GM21576 (cell line): ENCODE results near the gene COX11.
A peak's percentile ranks its signal among the peaks of the same experiment; 100 is the strongest.

Source experiments
- ATAC-seq: cut with Tn5 transposase; IDR thresholded peaks from one replicate; pipeline ENCODE4 v1.9.1; 2021; ENCODE audit warnings: mild to moderate bottlenecking, moderate library complexity; ENCODE audit not compliant: unreplicated experiment

The COX11 gene, protein sequence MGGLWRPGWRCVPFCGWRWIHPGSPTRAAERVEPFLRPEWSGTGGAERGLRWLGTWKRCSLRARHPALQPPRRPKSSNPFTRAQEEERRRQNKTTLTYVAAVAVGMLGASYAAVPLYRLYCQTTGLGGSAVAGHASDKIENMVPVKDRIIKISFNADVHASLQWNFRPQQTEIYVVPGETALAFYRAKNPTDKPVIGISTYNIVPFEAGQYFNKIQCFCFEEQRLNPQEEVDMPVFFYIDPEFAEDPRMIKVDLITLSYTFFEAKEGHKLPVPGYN

DNA sequence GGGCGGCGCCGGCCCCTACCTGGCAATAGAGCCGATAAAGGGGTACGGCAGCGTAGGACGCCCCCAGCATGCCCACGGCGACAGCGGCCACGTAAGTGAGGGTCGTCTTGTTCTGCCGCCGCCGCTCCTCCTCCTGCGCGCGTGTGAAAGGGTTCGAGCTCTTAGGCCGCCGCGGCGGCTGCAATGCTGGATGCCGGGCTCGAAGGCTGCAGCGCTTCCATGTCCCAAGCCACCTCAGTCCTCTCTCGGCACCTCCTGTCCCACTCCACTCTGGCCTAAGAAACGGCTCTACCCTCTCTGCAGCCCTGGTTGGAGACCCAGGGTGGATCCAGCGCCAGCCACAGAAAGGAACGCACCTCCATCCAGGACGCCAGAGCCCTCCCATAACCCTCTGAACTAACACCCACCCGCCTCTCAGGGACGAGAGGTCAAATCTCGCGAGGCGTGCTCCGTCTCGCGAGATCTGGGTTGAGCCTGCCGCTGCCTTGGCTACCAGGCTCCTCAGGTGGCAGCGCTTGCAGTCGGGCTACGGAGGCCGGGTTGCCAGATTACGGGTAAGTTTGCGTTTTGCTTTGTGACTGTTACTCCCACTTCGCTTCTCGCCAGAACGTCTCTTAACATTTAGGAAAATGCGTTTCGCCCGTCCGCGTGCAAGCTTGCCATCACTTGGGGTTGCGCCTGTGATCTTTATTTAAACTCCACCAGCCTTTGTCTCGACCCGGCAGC lies at the start of gene COX11, which contains the start of gene STXBP4:
COX11 (minus strand) TSS at position 393 of the 726 bp plus-strand sequence; CDS start at position 385, 8 bp downstream.
STXBP4 (plus strand) TSS at position 504 of the 726 bp plus-strand sequence. CDS start 17,455 bp downstream, outside the sequence.
- ATAC-seq = peak; percentile 93

DNA sequence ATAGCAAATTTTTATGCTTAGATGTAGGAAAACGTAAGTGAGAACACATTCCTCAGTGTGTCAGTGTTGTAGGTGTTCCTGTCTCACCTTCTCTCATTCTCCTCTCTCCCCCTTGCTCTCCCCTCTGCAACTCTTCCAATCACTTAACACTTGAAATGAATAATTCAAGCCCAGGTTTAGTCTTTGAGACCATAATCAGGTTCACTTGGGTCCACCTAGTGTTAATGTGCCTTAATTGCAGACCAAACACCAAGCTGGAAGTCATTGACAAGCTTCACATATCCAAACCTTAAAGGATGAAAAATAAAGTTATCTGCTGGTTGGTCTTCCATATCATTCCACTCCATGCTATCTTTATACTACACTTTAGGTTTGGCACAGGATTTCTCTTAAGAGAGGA lies 37.1 kb upstream of the COX11 start:
- no peak for ATAC-seq

DNA sequence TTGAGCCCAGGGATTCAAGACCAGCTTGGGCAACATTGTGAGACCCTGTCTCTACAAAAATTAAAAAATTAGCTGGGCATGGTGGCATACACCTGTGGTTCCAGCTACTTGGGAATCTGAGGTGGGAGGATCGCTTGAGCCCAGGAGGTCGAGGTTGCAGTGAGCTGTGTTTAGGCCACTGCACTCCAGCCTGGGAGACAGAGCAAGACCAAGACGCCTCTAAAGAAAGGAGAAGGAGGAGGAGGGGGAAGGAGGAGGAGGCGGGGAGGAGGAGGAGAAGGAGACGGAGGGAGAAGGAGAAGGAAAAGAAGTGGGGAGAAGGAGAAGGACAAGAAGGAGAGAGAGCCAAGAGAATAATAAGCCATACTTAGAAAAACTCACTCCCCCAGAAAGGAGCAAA lies 36.0 kb upstream of the COX11 start:
- no peak for ATAC-seq

DNA sequence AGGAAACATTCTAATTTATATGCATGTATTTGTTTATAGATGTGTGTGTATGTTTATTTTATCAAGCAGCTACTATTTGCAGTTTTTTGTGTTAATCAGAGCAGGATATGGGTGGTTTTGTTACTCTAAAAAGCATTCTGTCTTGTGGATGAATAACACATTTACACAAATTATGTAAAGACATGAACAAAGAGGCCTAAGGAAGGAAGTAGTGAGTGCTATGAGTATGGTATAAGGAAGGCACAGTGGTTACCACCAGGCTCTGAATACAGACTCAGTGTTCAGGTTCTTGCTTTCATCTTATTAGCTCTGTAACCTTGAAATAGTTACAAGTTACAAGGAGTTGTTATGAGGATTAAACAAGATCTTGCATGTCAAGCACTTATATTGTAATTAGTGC lies 34.0 kb upstream of the COX11 start:
- no peak for ATAC-seq

DNA sequence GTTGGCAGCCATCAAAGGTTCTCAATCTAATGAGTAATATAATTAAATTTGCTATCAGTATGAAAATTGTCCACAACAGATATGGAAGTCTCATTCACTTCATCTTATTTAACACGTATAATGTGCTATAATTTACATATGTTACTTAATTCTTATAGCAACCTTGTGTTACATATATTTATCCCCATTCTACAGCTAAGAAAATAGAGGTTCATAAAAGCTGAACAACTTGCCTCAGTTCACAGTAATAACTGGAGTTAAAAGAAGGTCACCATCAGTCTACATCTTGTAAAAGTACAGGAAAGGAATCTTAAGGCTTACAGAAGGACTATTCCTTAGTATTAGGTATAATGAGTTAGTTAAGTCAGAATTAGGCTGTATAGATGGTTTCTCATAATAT lies 28.0 kb upstream of the COX11 start:
- no peak for ATAC-seq

DNA sequence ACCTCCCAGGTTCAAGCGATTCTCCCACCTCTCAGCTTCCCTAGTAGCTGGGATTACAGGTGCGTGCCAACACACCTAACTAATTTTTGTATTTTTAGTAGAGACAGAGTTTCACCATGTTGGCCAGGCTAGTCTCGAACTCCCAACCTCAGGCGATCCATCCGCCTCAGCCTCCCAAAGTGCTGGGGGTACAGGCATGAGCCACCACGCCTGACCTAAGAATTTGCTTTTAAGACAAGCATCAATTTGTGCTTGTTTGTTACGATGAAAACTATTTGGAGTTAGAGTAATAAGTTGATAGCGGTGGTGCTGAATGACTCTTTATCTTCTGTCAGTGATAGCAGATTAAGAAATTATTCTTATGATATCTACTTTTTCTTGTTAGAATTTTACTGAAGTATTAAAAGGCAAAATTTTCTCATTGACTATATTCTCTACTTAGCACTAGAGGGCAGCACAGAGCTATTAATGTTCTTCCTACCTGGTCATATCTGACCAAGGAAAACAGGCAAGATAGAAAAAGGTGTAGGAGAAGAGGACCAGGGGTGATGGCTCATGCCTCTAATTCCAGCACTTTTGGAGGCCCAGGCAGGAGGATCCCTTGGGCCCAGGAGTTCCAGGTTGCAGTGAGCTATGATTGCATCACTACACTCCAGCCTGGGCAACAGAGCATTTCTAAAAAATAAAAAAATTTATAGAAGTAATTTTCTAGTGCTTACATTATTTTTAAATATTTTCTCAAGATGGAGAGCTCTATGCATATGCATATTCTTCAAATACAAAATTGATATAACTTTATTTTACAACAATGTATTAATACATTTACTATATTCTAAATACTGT lies 24.6 kb upstream of the COX11 start:
- peak; percentile 69 for ATAC-seq

DNA sequence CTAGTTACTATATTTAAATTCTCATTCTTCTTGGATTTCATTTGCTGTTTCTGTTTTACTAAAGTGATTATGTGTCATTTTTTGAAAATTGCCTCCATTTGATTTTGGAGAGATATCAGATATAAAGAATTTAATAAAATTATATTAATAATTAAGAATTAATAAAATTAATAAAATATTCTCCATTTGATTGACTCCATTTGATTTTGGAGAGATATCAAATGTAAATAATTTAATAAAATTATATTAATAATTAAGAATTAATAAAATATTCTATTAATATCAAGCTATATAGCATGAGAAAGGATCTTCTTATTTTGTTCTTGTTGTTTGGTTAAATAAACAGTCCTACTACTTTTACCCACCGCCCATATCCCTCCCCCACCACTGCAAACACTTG lies 23.1 kb upstream of the COX11 start:
- no peak for ATAC-seq

DNA sequence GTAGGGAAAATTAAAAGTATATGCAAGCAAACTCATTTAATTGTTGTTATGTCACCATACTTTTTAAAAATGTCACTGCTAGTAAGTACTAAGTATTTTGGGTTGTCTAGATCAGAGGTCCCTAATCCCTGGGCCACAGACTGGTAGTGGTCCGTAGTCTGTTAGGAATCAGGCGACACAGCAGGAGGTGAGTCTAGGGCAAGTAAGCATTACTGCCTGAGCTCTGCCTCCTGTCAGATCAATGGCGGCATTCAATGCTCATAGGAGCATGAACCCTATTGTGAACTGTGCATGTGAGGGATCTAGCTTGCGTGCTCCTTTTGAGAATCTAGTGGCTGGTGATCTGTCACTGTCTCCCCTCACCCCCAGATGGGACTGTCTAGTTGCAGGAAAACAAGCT lies 21.7 kb upstream of the COX11 start:
- no peak for ATAC-seq

DNA sequence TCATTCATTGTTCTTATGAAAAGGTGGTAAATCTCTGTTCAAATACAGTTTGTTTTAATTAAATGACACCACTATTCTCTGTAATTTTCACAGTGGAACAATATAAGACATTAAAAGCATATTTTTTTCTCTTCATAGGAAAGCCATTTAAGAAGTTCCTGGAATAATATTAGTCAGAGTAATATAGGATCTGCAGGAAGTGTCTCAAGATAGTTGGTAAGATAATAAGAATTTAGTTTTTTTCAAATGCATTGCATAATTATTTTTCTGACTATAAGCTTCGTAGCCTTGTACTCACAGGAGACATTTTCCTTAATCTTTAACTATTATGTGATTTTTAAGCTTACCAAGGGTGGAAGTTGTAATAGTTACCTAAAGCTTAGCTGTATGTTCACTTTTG lies 17.0 kb upstream of the COX11 start:
- no peak for ATAC-seq

DNA sequence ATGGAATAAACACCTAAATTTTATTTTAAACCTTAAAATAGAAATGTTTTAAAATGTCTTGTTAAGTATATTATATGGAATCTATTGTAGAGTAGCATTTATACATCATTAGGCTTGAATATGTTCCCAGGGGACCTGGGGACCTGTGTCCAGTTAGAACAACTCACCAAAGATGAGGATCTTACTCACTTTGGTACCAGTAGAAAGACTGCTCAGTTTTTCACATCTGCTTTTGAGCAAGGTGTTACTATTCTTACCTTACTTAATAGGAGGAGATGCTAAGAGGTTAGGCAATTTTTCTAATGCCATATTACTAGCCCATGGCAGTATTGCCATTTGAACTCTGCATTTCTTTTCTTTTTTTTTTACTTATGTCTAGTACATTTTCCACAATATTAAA lies 14.8 kb upstream of the COX11 start:
- no peak for ATAC-seq

DNA sequence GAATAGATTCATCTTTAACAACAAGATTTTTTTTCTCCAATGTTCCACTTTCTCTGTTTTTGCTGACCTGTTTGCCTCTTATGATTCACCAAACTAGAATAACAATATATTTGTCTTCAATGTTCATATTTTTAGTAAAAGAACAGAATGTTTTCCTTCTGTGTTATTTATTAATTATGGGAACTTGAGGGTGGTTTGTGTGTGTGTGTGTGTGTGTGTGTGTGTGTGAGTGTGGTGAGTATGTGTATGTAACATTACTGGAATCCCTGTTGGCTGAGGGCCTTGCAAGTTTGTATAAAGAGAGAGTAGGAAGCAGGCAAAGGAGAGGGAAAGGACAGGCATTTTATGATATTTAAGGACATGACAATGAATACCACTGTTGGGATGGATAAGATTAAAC lies 13.9 kb upstream of the COX11 start:
- ATAC-seq = no peak

DNA sequence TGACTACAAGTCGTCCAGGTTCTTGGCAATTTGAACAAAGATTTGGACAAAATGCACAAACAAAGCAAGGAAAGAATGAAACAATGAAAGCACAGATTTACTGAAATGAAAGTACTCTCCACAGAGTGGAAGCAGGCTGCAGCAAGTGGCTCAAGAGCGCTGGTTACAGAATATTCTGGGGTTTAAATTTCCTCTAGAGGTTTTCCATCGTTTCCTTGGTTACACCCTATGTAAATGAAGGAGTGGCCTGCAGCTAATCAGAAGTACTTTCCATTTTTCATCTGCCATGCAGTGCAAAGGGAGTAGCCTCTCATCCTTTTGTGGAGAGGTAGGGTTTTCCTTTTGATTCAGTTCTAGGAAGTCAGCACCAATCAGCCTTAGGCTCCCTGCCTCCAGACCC lies 11.9 kb upstream of the COX11 start:
- ATAC-seq = no peak

DNA sequence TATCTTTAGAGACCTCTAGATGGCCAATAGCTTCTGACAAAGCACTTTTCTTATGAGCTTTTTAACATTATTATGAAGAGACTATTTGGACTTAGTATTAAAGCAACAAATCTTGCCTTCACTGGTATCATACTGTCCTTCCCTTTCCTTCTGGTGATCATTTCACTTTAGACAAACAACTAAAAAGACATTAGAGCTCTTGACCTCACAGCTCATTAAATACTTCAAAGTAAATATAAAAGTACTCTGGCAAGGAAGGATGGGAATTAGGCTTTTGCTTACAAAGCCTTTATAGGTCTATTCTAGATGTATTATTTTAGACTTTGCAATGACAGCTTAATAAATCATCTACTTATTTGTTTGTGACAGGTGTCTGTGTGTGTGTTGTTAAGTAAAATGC lies 11.2 kb upstream of the COX11 start:
- no peak for ATAC-seq

DNA sequence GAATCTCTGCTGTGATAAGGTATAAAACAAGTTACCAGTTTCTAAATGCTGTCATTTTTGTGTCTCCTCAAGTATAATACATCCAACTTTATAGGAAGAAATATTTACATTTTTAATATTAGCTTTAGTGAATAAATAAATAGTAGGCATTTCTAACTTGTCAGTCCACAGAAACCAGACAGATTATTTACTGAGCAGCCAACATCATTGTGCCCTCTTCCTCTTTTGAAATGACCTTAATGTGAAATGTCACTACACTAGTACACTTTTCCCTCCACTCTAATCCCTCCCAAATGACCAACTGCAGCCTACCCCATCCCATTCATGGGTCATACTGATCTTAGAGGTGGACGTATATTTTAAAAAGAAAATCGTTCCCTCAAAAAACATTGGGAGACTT lies 9.3 kb upstream of the COX11 start:
- no peak for ATAC-seq

DNA sequence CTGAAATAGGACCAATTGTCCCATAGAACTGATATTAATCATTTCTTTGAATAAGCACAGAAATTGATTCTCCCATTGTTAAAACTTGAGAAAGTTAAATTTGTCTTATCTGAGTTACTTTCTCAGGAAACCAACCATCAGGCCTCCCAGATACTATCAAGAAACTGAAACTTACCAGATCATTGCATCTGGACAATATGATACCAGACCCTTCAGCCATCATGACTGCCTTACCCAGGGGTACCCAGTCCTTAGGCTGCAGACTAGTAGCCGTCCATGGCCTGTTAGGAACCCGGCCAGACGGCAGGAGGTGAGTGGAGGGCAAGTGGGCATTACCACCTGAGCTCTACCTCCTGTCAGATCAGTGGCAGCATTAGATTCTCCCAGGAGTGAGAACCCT lies 7.9 kb upstream of the COX11 start:
- no peak for ATAC-seq

DNA sequence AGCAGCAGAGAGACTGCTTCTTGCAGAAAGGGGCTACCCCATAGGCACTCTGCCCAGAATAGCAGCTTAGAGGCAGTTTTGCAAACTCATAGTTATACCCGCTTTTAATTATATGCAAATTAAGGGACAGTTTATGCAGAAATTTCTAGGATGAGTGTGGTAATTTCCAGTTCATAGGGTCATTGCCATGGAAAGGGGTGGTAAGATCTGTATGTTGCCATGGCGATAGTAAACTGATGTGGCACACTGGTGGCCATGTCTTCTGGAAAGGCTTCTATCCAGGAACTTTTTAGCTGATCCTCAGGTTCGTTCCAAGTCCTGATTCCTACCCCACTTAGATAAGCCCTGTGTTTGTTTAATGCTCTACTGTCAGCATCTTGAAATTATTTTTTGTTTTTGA lies 6.3 kb upstream of the COX11 start:
- no peak for ATAC-seq

DNA sequence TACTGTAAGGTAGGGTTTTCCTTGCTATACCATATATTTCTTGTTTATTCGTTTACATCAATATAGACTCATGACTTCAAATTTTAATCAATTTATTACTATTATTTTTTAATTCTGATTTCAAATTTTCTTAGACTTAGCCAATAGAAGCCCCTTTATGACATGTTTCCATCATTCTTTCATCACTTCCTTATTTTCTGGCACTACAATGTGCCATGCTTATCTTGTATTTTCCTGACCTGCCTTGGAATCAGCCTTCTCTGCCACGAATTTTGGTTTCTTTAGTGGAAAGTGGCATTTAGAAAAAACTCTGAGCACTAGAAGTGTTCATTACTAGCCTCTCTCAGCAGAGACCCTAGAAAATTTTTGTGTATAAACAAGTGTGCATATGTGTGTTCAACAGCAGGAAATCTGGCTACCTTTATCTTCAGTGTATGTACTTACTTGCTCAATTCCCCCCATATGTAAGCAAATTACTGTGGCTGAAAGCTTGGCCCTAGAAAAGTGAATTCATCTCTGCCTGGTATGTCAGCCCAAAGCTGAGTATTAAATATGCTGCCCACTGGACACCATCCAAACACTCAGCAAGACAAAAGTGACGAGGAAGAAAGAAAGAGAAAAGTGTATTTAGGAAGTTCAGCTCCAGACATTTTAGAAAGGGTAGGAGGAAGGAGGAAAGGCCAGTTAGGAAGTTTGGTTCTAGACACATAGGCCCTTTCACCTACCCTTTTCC lies 4.1 kb upstream of the COX11 start:
- no peak for ATAC-seq

DNA sequence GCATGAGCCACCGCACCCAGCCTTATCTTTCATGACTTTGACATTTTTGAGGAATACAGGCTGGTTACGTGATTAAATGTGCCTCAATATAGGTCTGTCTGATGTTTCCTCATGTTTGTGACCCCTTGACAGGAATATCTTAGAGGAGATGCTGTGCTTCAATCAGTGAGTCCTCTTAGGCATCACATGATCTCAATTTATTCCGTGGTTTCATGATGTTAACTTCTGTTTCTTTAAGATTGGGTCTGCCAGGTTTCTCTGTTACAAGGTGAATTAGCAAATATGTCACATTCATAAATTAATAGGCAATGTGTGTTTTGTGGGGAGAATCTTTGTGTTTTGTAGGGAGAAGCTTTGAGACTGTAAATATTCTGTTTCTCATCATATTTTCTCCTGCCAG lies 3.4 kb upstream of the COX11 start:
- no peak for ATAC-seq

DNA sequence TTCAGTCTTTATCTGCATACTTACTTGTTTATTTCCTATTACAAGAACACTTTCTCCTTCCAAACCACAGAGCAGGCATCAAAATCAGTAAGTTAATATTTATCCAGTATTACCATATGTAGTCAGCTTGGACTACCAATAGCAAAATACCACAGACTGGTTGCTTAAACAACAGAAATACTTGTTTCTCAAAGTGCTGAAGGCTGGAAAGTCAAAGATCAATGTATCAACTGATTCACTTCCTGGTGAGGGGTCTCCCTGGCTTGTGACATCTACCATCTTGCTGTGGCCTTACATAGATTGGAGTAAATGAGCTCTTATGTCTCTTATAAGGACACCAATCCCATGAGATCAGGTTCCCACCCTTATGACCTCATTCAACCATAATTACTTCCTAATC lies 2.7 kb upstream of the COX11 start:
- no peak for ATAC-seq

DNA sequence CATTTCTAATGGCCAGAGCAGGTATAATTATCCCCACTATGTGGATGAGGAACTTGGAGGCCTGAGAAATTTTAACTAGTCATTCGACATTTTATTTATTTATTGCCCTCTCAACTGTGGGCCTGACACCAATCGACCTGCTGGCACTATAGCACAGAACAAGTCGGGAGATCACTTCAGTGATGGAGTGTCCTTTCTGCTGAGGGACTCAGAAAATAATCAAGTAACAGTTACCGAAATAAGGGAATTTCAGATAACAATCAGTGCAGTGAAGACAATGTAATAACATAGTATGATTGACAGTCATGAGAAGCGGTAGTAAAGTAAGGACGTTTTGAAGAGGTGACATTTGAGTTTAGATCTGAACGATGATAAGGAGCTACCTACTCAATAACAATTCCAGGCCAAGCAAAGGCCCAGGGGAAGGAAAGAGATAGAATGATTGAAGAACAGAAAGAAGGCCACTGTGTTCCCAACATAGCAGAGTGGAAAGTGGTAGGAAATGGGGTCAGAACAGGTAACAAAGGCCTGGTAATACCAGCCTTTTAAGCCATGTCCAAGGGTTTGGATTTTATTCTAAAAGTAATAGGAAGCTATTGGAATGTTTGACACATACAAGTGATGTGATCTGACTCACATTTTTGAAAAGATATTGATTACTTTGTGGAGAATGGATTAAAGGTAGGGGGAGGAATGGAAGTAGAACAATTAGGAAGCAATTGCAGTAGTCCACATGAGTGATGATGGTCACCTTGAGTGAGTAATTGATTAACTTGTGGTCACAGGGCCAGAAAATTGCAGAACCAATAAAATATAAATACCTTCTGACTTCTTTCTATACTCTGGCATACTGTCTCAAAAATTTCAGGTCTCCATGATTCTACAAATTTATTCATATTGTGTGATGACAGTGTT lies 1.5 kb upstream of the COX11 start:
- no peak for ATAC-seq
